ENCODE data around the gene PSTPIP1.

Gene PSTPIP1

DNA sequence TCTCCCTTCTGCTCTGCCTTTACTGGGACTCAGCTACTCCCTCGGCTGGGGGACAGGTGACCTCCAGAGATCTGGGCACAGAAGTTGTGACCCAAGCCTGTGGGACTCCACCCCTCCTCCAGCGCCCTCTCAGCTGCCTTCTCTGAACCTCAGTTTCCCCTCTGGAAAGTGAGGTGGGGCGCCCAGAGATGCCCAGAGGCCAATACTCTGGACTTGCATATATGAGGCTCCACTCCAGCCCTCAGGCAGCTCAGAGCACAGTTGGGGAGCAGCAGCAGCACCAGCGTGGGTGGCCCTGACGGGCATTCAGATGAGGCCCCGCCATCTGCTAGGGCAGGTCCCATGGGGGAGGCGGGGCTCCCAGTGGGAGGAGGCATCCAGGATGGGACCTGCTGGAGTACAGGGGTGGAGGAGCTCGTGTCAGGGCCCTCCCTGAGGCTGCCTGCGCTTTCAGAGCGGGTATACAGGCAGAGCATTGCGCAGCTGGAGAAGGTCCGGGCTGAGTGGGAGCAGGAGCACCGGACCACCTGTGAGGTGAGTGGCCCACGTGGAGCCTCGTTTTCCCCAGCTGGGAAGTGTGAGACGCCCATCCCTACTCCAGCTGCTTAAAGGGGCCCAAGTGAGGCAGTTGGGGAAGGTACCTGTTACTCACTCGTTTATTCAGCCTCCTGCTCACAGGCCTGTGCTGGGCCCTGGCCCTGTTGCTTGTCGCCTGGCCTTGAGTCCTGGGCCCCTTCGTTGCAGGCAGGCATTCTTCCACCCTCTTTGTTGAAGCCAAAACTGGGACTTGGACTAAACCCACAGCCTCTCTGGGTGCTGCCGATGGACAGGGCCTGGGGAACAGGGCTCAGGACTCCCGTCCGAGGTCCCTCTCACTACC lies 35.4 kb downstream of the PSTPIP1 start:
- DNase-seq (ENCODE audit: low read depth in 2 of 2): no peak

DNA sequence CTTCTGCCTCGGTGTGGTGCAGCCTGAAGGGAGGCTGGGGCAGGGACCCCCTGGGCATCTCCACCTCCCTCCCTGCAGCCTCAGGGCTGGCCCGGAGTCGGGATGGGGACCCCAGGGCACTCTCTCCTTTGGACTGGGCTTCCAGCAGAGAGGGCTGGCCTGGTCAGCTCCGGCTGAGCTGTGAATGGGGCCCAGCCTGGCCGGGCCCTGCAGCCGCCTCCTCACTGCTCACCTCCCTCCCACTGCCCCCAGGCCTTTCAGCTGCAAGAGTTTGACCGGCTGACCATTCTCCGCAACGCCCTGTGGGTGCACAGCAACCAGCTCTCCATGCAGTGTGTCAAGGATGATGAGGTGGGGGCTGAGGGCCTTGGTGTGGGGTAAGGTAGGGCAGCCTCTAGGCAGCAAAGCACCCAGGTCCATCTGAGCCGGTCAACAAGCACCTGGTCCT lies 36.0 kb downstream of the PSTPIP1 start:
- no peak for DNase-seq (ENCODE audit: low read depth in 2 of 2)

DNA sequence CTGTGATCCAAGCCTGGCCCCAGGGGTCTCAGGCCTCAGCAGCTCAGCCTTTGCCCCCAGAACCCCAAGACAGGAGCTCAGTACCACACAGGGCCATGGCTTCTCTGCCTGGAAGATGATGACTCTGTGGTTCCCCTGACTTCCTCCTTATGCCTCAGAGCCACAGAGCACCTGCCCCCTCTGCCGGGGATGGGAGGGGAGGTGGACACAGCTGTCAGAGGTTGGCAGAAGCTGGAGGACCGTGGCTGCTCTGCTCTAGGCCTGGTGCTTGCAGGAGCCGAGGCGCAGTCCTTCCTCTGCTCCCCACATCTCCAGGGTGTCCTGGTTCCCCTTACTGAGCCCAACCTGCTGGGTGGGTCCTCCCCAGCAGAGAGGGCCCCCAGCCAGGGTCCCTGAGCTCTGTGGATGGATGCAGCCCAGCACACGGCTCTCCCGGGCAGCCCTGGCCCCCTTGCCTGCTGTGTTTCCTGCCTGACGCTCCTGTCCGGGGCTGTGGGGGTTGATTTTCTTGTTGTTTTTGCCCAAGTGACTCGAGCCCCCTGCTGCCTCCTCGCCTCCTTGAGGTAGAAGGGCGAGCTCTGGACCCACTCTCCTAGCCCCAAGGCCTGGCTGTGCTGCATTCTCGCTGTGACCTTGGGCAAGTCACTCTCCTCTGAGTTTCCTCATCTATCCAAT lies 36.6 kb downstream of the PSTPIP1 start:
- DNase-seq (ENCODE audit: low read depth in 2 of 2): no peak

DNA sequence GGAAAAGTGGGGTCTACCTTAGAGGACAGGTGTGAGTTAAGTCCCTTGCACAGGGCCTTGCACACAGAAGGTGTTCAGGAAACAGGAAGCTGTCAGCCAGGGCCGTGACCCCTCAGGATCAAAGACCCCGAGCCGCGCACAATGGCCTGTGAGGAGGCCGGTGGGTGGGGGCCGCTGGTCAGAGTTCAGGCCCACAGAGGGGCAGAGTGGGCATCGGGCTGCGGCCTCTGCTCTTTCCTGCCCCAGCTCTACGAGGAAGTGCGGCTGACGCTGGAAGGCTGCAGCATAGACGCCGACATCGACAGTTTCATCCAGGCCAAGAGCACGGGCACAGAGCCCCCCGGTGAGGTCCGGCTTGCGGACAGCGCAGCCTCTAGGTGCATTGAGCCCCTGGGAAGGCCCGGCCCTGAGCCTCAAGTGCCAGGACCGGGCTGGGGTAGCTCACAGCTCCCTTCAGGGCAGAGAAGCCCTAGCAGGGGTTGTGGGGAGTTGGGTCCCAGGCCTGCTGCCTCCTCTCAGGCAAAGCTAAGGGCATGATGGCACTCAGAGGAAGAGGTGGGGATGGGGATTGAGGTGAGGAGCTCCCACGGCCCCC lies 37.2 kb downstream of the PSTPIP1 start:
- DNase-seq (ENCODE audit: low read depth in 2 of 2): no peak

DNA sequence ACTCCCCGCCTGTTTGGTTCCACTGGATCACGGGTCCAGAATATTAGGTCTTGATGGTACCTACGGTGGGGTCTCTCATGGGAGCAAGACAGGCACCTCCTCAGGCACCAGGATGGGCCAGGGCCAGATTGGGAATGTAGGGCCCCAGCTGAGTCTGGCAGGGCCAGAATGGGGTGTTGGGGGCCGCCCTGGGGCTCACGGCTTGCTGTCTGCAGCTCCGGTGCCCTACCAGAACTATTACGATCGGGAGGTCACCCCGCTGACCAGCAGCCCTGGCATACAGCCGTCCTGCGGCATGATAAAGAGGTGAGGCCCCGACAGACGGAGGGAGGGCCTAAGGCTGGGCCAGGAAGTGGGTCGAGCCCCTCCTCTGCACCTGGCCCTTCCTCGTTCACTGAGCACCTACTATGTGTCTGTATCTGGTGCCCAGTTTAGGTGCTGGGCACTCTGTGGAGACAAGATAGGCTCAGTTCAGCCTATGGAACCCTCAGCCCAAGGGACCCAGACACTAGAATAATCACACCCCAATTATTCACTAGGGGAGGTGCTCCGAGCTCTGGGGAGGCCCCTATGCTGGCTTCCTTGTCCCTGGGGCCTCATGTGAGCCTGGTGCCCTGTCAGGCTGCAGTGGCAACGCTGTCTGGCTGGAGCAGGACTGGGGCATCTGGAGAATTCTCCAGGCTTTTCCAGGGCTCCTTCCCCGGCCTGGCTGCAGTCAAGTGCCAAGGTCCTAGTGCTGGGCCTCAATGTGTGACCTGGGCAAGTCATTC lies 37.9 kb downstream of the PSTPIP1 start:
- no peak for DNase-seq (ENCODE audit: low read depth in 2 of 2)

DNA sequence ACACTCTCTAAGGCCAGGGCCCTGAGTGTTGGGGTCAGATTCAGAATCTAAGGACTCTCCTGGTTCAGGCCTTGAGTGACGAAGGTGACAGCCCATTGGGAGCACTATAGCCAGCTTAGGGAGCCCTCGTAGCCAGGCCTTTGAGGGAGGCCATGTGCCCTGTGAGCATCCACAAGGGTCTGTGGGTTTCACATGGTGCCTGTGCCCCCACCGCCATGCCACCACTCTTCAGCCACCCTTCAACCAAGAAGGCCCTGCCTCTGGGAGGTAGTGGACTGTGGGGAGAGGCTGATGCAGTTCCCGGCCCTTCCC lies 38.4 kb downstream of the PSTPIP1 start:
- DNase-seq (ENCODE audit: low read depth in 2 of 2): no peak

DNA sequence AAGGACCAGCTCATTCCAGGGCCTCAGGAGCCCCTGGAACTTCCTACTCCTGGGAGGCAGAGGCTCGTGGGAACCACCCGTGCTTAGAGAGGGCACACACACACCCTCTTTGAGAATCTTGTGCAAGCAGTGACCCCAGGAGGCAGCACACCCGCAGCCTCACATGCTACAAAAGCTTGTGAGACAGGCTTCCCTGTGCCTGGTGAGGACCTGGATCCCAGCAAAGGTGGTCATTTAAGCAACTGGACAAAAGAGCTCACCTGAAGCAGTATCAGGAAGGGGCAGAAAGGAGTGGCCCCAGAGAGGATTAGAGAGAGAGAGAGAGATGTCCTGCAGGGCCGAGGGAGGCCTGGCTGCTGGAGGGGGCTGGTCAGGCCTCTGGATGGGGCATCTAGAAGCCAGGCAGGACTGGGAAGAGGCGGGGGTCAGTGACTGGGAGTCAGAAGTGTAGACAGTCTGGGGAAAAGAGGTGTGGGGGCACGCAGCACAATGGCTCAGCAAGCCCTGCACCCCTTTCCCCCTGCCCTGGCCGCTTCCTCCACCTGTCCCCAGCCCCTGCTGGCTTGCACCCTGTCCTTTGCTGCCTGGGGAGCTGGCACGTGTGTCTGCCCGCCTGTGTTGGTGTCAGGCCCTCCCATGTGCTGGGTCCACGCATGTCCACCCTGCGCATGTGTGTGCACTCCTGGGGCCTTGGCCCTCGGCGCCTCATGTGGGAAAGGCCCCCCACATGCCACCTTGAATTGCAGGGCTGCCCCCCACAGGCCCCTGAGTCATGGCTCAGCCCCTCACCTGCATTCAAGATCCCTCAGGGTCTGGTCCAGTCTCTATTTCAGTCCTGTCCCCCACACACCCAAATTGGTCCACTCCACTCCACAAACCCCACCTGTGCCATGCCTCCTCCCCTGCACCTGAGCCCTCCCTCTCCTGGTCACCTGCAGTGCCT lies 39.1 kb downstream of the PSTPIP1 start:
- DNase-seq (ENCODE audit: low read depth in 2 of 2): no peak

DNA sequence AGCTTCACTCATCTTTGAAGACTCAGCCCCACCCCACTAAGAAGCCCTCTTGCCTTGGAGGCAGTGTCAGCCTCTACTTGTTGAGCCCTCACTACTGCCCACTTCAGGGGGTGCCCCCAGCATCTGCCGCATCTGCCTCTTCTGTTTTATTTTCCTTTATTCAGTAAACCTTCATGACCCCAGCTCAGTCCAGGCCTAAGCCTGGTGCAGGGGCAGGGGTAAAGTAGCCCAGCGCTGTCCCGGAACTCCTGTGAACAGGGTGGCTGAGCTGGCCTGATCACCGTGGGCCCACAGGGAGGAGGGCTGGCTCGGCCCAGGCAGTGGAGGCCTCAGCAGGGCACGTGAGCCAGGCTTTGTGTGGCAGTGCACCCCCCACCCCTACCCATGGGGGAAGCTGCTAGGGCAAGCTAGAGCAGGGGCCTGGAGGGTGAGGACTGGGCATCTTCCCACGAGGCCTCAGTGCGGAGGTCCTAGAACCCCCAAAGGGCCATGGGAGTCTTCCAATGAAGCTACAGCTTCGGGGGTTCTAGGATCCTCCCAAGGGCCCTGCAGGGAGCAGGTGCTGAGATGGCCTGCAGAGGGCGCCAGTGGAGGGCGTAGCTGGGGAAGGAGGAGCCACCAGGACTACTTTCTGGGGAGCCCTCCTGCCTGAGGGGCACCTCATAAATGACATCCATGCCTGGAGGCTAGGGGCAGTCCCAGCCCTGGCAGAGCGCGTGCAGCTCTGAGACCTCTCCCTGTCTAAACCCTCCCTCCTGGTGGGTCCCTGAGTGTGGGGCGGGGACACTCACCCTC lies 40.0 kb downstream of the PSTPIP1 start:
- no peak for DNase-seq (ENCODE audit: low read depth in 2 of 2)

DNA sequence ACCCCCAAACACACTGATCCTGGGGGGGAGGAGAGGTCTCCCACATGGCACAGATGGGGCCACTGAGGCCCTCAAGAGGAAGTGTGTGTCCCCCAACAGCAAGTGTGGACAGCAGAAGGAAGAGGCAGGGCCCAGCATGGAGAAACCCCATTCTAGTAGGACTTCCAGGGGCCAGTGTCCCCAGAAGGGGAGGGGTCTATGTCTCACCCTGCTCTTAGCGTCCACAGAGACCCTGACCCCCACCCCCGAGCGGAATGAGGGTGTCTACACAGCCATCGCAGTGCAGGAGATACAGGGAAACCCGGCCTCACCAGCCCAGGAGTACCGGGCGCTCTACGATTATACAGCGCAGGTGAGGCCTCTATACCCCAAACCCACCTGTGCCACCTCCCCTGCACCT lies 40.7 kb downstream of the PSTPIP1 start:
- DNase-seq (ENCODE audit: low read depth in 2 of 2): no peak

DNA sequence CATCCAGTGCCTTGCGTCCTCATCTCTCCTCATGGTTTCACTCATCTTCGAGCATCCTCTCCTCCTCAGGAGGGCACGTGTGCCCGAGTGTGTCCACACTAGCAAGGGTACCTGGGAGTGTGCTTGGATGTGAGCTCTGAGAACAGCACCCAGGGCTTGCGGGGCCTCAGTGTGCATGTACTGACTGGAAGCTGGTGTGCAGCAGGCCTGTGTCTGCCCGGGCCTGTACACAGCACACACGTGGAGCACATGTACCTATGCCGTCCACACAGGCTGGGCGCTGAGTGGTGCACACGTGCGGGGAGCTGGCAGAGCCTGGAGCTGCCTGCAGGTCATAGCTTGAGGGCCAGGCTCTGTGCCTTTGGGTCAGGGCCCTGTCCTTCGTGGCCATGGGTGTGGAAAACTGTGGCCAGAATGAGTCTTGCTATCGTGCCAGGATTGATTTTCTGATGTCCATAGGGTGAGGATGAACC lies 41.1 kb downstream of the PSTPIP1 start:
- DNase-seq (ENCODE audit: low read depth in 2 of 2): no peak

DNA sequence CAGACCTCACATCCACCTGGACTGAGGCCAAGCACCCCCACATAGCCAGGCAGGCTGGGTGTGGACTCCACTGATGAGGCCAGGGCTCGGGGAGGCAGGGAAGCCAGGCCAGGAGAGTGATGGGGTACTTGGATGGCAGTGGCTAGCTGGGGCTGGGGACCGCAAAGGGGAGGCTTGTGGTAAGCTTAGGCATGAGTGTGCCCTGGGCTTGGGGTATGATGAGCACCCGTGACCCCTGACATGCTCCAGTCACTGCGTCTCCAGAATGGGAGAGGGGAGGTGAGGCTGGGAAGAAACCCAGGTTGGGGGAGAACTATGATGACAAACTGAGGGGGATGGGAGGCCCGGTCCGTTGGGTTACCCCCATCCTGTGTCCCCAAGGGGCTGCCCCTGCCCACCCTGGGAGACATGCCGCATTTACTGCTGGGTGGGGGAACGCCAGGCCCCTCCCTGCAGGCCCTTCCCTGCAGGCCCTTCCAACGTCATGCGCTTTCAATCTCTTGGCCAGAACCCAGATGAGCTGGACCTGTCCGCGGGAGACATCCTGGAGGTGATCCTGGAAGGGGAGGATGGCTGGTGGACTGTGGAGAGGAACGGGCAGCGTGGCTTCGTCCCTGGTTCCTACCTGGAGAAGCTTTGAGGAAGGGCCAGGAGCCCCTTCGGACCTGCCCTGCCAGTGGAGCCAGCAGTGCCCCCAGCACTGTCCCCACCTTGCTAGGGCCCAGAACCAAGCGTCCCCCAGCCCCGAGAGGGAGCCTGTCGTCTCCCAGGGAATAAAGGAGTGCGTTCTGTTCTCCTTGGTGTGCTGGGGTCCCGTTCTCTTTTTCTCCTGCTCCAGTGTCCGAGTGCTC lies 41.8 kb downstream of the PSTPIP1 start:
- DNase-seq (ENCODE audit: low read depth in 2 of 2): no peak

DNA sequence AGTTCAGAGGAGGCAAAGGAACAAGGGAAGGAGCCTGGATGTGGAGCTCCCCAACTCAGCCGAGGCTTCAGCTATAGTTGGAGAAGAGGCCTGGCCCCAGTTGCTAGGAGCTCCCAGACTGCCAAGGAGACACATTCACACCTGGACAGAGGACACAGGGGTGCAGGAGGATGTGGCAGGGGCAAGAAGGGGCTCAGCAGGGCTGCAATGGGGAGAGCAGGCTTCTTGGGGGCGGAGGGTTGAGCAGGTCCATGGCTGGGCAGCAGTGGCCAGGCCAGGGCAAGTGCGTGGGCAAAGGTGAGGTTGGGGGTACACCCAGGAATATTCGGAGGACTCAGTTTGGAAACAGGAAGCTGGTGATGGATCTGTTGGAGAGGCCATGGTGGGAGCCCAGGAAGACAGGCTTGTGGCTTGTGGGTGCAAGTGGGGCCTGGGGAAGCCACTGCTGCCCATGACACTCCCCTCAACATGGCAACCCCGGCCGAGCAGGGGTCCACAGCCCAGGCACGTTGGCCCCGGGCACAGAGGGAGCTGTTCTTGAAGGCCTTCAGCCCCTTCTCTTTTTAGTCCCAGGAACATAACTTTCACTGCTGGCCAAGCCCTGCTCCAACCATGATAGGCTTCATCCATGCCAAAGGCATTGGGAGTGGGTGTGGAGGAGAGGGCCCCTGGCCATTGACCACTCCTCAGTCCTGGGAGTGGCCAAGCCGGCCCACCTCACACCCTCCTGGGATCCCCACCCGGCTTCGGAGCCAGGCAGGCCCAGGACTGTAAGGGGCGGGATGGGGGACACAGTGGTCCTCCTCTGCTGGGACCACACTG lies 42.7 kb downstream of the PSTPIP1 start:
- no peak for DNase-seq (ENCODE audit: low read depth in 2 of 2)

DNA sequence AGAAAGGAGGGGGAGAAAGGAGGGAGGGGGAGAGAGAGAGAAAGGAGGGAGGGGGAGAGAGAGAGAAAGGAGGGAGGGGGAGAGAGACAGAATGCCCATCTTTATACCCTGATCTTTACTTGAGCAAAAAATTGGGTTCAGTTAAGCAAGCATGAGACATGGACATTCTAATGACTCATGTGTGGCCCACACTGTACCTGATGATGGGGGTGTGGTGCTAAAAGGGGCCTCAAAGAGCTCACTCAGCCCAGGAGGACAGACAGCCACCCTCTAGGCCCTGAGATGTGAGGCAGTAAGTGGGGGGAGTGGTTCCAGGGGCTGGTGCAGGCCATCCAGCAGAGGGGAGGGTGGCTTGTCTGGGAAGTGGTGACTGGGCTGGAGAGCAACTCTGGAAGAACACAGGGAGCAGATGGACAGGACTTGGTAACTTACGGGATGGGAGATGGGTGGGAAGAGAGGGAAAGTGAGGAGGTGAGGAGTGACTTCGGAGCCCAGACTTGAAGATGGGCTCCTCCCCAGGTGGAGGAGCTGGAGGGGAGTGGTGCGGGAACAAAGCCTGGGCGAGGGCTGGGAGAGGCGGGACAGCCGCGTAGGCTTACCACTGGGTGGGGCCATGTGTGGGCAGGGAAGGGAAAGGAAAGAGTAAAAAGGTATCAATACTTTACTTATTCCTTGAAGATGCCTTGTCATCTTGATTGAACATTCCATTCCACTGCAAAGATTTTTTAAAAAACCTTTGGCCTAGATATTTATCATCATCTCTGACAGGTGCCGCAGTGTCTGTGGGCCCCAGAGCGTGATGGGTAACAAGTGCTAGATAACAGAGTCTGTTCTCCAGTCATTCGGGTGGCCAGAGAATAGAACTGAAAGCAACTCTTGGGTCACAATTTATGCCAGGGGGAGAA lies 43.6 kb downstream of the PSTPIP1 start:
- DNase-seq (ENCODE audit: low read depth in 2 of 2): no peak

DNA sequence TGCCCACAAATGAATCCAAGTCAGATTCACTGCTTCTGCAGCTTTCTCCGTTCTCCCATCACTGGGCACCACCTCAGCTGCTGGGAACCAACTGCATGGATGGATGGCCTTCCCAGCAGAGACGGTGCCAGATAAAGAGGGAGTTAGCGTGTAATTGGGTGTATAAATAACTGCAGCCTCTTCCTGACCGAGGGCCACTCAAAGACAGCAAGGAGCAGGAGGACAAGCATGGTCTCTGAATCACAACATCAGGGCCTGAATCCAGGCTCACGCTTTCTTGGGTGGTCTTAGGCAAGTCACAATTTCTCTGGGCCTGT lies 44.2 kb downstream of the PSTPIP1 start:
- DNase-seq (ENCODE audit: low read depth in 2 of 2): no peak

DNA sequence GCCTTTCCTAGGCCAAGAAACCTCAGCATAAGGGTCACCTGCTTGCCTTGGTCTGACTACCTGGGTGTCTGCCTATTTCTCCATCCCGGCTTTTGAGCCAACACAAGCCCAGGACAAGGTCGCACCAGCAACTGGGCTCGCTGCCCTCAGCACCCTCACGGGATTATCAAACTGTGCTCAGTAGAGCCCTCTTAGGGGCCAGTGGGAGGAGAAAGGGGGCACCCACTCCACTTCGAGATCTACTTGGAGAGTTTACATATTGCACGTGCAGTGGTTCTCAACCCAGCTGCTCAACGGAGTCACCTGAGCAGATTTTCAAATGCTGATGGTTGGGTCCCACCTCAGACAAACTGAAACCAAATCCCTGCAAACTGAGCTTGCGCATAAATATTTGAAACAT lies 44.9 kb downstream of the PSTPIP1 start:
- no peak for DNase-seq (ENCODE audit: low read depth in 2 of 2)

DNA sequence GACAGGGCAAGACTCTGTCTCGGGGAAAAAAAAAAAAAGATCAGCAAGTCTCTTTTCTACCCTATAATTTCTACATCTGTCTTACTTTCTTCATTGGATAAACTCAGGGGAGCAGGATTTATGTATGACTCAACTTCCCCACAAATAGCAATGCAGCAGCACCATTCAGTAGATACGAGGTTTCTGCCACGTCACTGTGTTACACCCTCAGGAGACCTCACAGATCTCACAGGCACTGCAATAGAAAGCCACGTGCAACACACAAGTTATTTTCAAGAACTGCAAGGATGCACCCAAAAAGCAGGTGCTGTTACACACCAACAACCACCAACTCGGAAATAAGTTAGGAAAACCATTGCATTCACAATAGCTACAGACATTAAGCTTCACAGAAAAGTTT lies 45.7 kb downstream of the PSTPIP1 start:
- no peak for DNase-seq (ENCODE audit: low read depth in 2 of 2)

DNA sequence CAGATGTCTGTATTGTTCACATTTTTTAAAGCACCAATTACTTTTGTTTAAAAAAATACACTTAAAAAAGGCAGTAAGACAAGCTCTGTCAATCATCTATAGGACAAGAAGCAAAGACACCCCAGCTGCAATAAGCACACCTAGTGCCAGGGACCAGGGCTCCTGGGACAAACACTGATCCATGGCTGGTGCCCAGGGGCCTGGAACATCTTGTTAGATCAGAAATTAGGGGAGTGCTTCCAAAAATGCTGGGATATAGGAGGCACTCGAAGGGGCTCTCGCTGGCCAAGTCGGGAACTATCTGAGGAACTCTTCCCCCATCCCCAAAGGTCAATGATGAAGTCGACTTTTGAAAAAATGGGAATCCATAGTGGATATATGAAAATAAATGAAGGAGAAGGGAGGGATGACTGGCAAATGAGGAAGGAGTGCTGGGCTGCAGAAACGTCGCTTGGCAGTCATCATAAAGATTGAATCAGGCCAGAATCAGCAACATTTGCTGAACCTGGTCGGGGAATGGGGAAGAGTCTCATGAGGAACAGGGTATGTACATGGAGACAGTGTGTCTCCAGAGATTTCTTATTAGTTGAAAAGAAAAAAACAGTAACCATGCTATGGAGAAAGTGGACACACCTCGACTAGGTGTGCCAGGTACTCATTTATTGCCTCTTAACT lies 47.5 kb downstream of the PSTPIP1 start:
- DNase-seq (ENCODE audit: low read depth in 2 of 2): no peak

Data from stimulated activated CD4-positive, alpha-beta T cell treated with anti-CD3 and anti-CD28 coated beads, Interleukin-1b, Interleukin-23, amount 100 ng/mL, for 1 hour (primary cell).